A549 (cell line): Measurements from ENCODE around the gene FRMD3.

Experiments used
- HDAC2 ChIP-seq: fragments of 200-600 bp; sonication (generic); IDR thresholded peaks from 2 replicates; pipeline ENCODE4 v1.6.1; 2016
- JUN ChIP-seq, 2 experiments: fragments of >200 bp; sonication (Bioruptor Twin); formaldehyde crosslinking; IDR thresholded peaks; 2 replicates in 1 of 2; 3 replicates in 1 of 2; pipeline ENCODE4 v1.6.1; 2016 to 2017
- KDM5A ChIP-seq: fragments of 200-600 bp; sonication (generic); IDR thresholded peaks from 2 replicates; pipeline ENCODE4 v1.6.1; 2016; ENCODE audit warnings: antibody characterized with exemption, mild to moderate bottlenecking
- MYC ChIP-seq: IDR thresholded peaks from 2 replicates; pipeline ENCODE4 v1.6.1; 2012; ENCODE audit warnings: mild to moderate bottlenecking, inconsistent platforms, low read length, improper control_type of control experiment, borderline replicate concordance
- NR3C1 ChIP-seq: fragments of >200 bp; sonication (Bioruptor Twin); formaldehyde crosslinking; IDR thresholded peaks from 3 replicates; pipeline ENCODE4 v1.6.1; 2017
- POLR2A ChIP-seq: IDR thresholded peaks from 2 replicates; pipeline ENCODE4 v1.6.1; 2012; ENCODE audit warnings: mild to moderate bottlenecking, low read length
- TF ChIP-seq, protein P1 (sequence below): fragments of >200 bp; sonication (Bioruptor Twin); formaldehyde crosslinking; IDR thresholded peaks from 3 replicates; pipeline ENCODE4 v1.5.1; 2016
- TF ChIP-seq, protein P2 (sequence below): fragments of 250-450 bp; sonication (Bioruptor Pico); IDR thresholded peaks from 2 replicates; pipeline ENCODE4 v1.5.0; 2020; ENCODE audit warnings: low read depth, mild to moderate bottlenecking, moderate library complexity
- TF ChIP-seq, protein P3 (sequence below): fragments of 250-450 bp; sonication (Bioruptor Pico); IDR thresholded peaks from 2 replicates; pipeline ENCODE4 v1.5.0; 2021; ENCODE audit warnings: mild to moderate bottlenecking, moderate library complexity, borderline replicate concordance

DNA sequence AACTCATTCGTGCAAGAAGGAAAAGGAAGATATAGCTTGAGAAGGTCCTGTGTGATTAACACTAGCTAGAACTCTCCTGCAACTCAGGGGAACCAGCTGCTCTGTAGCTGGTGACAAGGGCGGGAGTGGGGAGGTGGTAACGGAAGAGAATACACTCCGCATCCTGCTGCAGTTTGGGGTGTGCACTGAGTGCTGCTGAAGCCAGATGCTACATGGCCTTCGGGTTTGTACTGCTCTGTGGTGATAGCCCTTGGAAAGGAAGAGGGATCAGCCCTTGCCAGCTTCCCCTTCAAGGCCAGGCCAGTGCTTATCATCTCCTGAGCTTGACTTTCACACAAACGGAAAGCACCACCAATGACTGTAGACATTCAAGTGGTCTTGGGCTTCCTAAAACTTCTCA is 34.3 kb downstream of the FRMD3 start:
- TF ChIP-seq HDAC2 (no peak), NR3C1 (no peak), JUN (IDR thresholded peaks at IDR 0.05) (no peak), KDM5A (no peak), POLR2A (no peak), MYC (no peak)
- TF ChIP-seq, protein P1, sequence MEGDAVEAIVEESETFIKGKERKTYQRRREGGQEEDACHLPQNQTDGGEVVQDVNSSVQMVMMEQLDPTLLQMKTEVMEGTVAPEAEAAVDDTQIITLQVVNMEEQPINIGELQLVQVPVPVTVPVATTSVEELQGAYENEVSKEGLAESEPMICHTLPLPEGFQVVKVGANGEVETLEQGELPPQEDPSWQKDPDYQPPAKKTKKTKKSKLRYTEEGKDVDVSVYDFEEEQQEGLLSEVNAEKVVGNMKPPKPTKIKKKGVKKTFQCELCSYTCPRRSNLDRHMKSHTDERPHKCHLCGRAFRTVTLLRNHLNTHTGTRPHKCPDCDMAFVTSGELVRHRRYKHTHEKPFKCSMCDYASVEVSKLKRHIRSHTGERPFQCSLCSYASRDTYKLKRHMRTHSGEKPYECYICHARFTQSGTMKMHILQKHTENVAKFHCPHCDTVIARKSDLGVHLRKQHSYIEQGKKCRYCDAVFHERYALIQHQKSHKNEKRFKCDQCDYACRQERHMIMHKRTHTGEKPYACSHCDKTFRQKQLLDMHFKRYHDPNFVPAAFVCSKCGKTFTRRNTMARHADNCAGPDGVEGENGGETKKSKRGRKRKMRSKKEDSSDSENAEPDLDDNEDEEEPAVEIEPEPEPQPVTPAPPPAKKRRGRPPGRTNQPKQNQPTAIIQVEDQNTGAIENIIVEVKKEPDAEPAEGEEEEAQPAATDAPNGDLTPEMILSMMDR = no peak
- TF ChIP-seq, protein P2, sequence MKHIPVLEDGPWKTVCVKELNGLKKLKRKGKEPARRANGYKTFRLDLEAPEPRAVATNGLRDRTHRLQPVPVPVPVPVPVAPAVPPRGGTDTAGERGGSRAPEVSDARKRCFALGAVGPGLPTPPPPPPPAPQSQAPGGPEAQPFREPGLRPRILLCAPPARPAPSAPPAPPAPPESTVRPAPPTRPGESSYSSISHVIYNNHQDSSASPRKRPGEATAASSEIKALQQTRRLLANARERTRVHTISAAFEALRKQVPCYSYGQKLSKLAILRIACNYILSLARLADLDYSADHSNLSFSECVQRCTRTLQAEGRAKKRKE (CRISPR knock-in tag) = no peak
- TF ChIP-seq, protein P3, sequence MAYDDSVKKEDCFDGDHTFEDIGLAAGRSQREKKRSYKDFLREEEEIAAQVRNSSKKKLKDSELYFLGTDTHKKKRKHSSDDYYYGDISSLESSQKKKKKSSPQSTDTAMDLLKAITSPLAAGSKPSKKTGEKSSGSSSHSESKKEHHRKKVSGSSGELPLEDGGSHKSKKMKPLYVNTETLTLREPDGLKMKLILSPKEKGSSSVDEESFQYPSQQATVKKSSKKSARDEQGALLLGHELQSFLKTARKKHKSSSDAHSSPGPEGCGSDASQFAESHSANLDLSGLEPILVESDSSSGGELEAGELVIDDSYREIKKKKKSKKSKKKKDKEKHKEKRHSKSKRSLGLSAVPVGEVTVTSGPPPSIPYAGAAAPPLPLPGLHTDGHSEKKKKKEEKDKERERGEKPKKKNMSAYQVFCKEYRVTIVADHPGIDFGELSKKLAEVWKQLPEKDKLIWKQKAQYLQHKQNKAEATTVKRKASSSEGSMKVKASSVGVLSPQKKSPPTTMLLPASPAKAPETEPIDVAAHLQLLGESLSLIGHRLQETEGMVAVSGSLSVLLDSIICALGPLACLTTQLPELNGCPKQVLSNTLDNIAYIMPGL (CRISPR knock-in tag) = no peak
